Smooth muscle cell (in vitro differentiated cells): ENCODE results near the gene CDH5. TPM values are rescaled to one million over a fixed set of nuclear protein-coding genes. Genes with fewer than 3 reads are reported as not detected.

Experiments
- DNase-seq: peaks from one replicate; lab custom pipeline; 2025; ENCODE audit not compliant: unreplicated experiment; lab: John Stamatoyannopoulos, UW
- H2AFZ ChIP-seq: fragments of 200-600 bp; sonication (generic); 2 replicates; pipeline ENCODE4 v1.6.0; 2016; ENCODE audit warnings: antibody characterized with exemption, low read depth, mild to moderate bottlenecking
- H3F3A ChIP-seq: fragments of 200-600 bp; sonication (generic); 2 replicates; pipeline ENCODE4 v1.6.0; 2017; ENCODE audit warnings: antibody characterized with exemption, low read depth
- H3K27ac ChIP-seq: fragments of 200-600 bp; sonication (generic); 2 replicates; pipeline ENCODE4 v1.5.1; 2016; ENCODE audit warnings: low read depth, mild to moderate bottlenecking
- H3K27me3 ChIP-seq: fragments of 200-600 bp; sonication (generic); 2 replicates; pipeline ENCODE4 v1.6.1; 2016; ENCODE audit warnings: low read depth, mild to moderate bottlenecking
- H3K36me3 ChIP-seq: fragments of 200-600 bp; sonication (generic); 2 replicates; pipeline ENCODE4 v1.5.1; 2016; ENCODE audit warnings: low read depth
- H3K4me1 ChIP-seq: fragments of 200-600 bp; sonication (generic); 2 replicates; pipeline ENCODE4 v1.5.1; 2016; ENCODE audit warnings: low read depth
- H3K4me2 ChIP-seq: fragments of 200-600 bp; sonication (generic); 2 replicates; pipeline ENCODE4 v1.6.0; 2016; ENCODE audit warnings: mild to moderate bottlenecking
- H3K4me3 ChIP-seq: fragments of 200-600 bp; sonication (generic); 2 replicates; pipeline ENCODE4 v1.5.1; 2016; ENCODE audit warnings: mild to moderate bottlenecking
- H3K79me2 ChIP-seq: fragments of 200-600 bp; sonication (generic); 2 replicates; pipeline ENCODE4 v1.6.0; 2016; ENCODE audit warnings: low read depth, mild to moderate bottlenecking
- H3K9ac ChIP-seq: fragments of 200-600 bp; sonication (generic); 2 replicates; pipeline ENCODE4 v1.6.0; 2016; ENCODE audit warnings: low read depth
- H3K9me3 ChIP-seq: fragments of 200-600 bp; sonication (generic); replicated peaks from 2 replicates; pipeline ENCODE4 v1.5.1; 2016; ENCODE audit warnings: low read depth
- H4K20me1 ChIP-seq: fragments of 200-600 bp; sonication (generic); 2 replicates; pipeline ENCODE4 v1.6.0; 2016; ENCODE audit warnings: low read depth
- whole genome bisulfite sequencing: methylation state at CpG from one replicate; pipeline ENCODE4 v1.1.7; 2016; ENCODE audit warnings: low lambda C conversion rate; 5-methylcytosine and 5-hydroxymethylcytosine counted together
- polyA plus RNA-seq: library from polyadenylated mRNA; unstranded; fragments of >200 nt; fragmentation: Nextera tagmentation; extraction: Ambion mirVana; gene quantifications from 2 replicates; pipeline ENCODE4 v1.2.1, GENCODE V29; 2016
- total RNA-seq: library from RNA; depleted of rRNA; stranded (reverse); fragments of >200 nt; gene quantifications from 2 replicates; pipeline ENCODE4 v1.2.3, GENCODE V29; 2014
- TF ChIP-seq, protein P1 (sequence below): fragments of 200-600 bp; sonication (generic); IDR thresholded peaks from 2 replicates; pipeline ENCODE4 v1.5.1; 2017; ENCODE audit warnings: borderline replicate concordance, mild to moderate bottlenecking, antibody characterized with exemption; ENCODE audit not compliant: insufficient read depth, poor library complexity, severe bottlenecking

CDH5 gene
- total and polyA plus RNA-seq, 2 experiments from 2014 or later: not detected

GRCh38 chr16:66381585-66382170 is 15.2 kb downstream of the CDH5 start:
- DNase-seq: no peak
- H3K9ac ChIP-seq: peak overlapping the region; percentile 41
- H3K27ac ChIP-seq: peak overlapping the region; percentile 95
- H3K4me1 ChIP-seq: peaks cover 4% of the 10 kb centered on the region
- TF ChIP-seq, protein P1, sequence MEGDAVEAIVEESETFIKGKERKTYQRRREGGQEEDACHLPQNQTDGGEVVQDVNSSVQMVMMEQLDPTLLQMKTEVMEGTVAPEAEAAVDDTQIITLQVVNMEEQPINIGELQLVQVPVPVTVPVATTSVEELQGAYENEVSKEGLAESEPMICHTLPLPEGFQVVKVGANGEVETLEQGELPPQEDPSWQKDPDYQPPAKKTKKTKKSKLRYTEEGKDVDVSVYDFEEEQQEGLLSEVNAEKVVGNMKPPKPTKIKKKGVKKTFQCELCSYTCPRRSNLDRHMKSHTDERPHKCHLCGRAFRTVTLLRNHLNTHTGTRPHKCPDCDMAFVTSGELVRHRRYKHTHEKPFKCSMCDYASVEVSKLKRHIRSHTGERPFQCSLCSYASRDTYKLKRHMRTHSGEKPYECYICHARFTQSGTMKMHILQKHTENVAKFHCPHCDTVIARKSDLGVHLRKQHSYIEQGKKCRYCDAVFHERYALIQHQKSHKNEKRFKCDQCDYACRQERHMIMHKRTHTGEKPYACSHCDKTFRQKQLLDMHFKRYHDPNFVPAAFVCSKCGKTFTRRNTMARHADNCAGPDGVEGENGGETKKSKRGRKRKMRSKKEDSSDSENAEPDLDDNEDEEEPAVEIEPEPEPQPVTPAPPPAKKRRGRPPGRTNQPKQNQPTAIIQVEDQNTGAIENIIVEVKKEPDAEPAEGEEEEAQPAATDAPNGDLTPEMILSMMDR: no peak
- no peaks in the 10 kb centered on the region for H3K9me3 ChIP-seq
- H3K4me3 ChIP-seq: no peak overlapping the region
- no peaks in the 10 kb centered on the region for H4K20me1 ChIP-seq
- no peak overlapping the region for H3K4me2 ChIP-seq
- no peaks in the 10 kb centered on the region for H3F3A ChIP-seq
- no peaks in the 10 kb centered on the region for H3K36me3 ChIP-seq
- H2AFZ ChIP-seq: no peak overlapping the region
- WGBS: 97% methylated on average over 5 of the region's 5 CpGs
- no peaks in the 10 kb centered on the region for H3K79me2 ChIP-seq
- H3K27me3 ChIP-seq: no peaks in the 10 kb centered on the region

DNA sequence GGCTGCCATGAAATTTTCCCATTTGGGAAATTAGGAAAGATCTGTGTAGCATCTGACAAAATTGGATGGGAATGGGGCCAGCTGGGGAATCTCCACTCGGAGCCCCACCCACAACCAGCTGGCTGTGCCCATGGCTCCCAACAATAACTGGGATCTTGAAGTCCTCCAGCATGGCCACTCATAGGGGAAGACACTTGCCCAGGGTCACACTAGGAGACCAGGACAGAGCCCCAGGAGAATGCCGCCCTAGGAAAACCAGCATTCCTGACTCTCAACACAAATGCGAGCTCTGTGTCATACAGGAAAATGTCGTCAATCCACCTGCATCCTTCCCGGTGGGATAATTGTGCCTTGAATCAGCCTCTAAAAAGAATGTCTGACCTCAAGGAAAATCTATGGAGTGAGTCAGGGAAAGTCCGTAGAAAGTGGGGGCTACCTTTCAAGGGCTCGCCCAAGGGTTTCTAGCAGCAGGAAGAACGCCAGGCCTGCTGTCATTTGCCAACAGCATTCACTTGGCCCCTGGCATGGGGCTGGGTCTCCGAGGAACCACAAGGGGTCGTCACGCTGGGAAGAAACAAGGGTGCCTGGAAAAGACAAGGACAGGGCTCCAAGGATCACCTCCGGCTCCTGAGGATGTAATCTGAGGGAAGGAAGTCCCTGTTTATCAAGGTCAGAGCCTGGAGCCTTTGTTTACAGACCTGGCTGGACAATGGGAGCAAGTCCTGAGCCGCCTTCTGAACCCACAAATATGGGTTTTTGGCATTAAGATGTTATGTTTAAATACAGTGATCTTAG is 15.9 kb downstream of the CDH5 start:
- no peaks in the 10 kb centered on the region for H3K27me3 ChIP-seq
- H3K4me1 ChIP-seq: peaks cover 4% of the 10 kb centered on the region
- no peak for DNase-seq
- peak overlapping the region; percentile 95 for H3K27ac ChIP-seq
- peak overlapping the region; percentile 91 for H3K9ac ChIP-seq
- H3F3A ChIP-seq: no peaks in the 10 kb centered on the region
- H3K4me3 ChIP-seq: no peak overlapping the region
- no peaks in the 10 kb centered on the region for H4K20me1 ChIP-seq
- peak overlapping the region; percentile 61 for H3K4me2 ChIP-seq
- no peaks in the 10 kb centered on the region for H3K79me2 ChIP-seq
- H2AFZ ChIP-seq: no peak overlapping the region
- H3K36me3 ChIP-seq: no peaks in the 10 kb centered on the region
- 44% methylated on average over 13 of the region's 13 CpGs for WGBS
- TF ChIP-seq, protein P1: no peak
- H3K9me3 ChIP-seq: no peaks in the 10 kb centered on the region

DNA sequence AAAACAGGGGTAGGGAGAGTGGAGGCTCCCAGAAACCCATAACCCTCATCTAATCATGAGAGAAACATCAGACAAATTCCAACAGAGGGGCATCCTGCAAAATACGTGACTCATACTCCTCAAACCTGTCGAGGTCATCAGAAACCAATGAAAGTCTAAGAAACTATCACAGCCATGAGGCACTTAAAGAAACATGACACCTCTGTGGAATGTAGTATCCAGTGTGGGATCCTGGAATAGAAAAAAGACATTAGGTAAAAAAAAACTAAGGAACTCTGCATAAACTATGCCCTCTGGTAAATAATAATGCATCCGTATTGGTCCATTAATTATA is 16.4 kb downstream of the CDH5 start:
- no peaks in the 10 kb centered on the region for H3K79me2 ChIP-seq
- peaks cover 4% of the 10 kb centered on the region for H3K4me1 ChIP-seq
- TF ChIP-seq, protein P1: no peak
- DNase-seq: no peak
- H3K4me2 ChIP-seq: peak overlapping the region; percentile 61
- H4K20me1 ChIP-seq: no peaks in the 10 kb centered on the region
- H3K27ac ChIP-seq: peak overlapping the region; percentile 95
- H2AFZ ChIP-seq: no peak overlapping the region
- H3K27me3 ChIP-seq: no peaks in the 10 kb centered on the region
- no peaks in the 10 kb centered on the region for H3F3A ChIP-seq
- no peak overlapping the region for H3K4me3 ChIP-seq
- H3K36me3 ChIP-seq: no peaks in the 10 kb centered on the region
- no peaks in the 10 kb centered on the region for H3K9me3 ChIP-seq
- peak overlapping the region; percentile 91 for H3K9ac ChIP-seq
- 37% methylated on average over 3 of the region's 3 CpGs for WGBS
